Stimulated activated CD8-positive, alpha-beta memory T cell treated with anti-CD3 and anti-CD28 coated beads, Interleukin-4, amount 100 ng/mL, for 24 hours (primary cell): ENCODE data around the gene EXTL1.

Source experiments
- DNase-seq: peaks from one replicate; pipeline ENCODE4 v3.0.0-alpha.2; 2020; ENCODE audit warnings: low read depth

The EXTL1 gene

DNA sequence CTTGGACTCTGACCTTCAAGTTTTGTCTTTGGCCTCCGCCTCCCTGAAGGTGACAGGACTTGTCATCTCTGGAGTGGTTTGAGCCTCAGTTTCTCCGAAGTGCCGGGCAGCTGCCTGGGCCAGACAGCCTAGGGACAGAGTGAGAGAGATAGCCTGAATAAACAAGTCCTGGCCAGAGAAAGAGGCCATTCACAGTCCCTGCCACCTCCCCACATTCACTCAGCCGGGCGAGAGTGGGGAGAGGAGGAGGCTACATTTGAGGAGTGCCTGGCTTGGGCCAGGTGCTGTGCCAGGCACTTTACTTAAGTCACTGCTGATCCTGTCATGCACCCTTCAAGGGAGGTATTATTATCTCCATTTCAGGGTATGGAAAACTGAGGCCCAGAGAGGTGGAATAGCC, 3.5 kb downstream of the EXTL1 start:
- no peak for DNase-seq

DNA sequence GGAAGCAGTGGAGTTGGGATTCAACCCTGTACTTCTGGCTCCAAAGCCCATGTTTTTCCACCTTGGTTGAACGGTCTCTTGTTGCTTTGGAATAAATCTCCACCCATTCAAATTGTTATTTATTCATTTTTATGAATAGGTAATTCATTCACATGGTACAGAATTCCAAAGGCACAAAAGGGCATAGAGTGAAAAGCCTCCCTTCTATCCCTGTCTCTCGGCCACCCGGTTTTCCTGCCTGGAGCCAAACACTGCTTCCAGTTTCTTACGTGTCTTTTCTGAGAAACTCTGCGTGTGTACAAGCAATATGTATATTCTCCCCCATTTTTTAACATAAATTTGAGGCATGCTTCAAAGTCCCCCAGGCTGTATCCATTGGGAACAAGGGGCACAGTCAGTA, 3.9 kb downstream of the EXTL1 start:
- DNase-seq: no peak

- no peak for DNase-seq
Observed at GRCh38 chr1:26027716-26028489, 6.3 kb downstream of the EXTL1 start.

DNA sequence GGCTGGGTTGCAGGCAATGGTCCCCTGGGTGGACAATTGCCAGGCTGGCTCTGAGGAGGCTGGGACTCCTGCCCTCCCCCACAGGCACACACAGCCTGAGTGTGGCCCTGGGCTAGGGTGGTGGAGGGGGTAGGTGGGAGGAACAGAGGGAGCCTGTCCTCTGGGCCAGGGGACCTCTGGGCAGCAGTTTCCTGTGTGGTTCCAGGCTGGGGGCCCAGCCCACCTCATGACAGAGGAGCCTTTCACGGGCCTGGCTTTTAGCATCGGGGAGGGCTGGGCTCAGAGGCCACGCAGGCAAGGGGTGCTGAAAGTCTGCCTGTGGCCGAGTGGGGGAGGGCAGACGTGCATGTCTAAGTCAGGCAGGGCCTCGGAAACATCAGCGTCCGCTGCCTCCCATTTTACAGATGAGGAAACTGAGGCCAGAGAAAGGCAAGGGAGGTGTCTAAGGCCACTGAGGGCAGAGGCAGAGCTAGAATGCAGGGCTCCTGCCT, 7.0 kb downstream of the EXTL1 start:
- DNase-seq: no peak

DNA sequence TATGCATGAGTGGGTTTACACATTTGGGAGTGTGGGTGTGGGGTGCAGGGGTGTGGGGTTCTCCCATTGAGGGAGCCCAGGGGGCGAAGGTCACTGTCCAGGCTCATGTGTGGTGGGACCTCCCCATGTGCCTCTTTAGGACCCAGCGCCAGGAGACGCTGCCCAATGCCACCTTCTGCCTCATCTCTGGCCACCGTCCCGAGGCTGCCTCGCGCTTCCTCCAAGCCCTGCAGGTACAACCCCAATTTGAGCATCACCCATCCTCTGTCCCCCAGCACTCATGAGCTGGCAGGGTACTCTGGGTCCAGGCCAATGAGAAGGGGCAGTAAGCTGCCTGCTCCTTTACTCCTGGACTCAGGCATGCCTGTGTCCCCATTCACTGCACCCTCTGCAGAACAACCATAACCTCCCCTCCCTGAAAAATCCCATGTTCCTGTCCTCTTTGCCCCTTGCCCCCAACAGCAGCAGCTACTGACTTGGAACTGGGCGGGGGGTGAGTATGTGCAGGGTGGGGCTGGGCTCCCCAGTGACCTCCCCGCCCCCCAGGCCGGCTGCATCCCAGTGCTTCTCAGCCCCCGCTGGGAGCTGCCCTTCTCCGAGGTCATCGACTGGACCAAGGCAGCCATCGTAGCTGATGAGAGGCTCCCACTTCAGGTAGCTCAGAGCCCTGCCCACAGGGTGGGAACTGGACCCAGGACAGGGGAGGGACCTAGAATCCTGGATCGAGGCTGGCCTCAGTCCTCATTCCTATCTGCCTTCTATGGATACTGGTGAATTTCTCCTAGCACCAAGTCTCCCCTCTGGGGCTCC, 7.7 kb downstream of the EXTL1 start:
- no peak for DNase-seq

- DNase-seq: no peak
Observed at GRCh38 chr1:26029864-26030481, 8.4 kb downstream of the EXTL1 start.

GRCh38 chr1:26031196-26031595, 9.6 kb downstream of the EXTL1 start:
- no peak for DNase-seq

GRCh38 chr1:26031611-26032220, 10.1 kb downstream of the EXTL1 start:
- DNase-seq: no peak

- DNase-seq: no peak
Observed at GRCh38 chr1:26032656-26033357, 11.2 kb downstream of the EXTL1 start.

DNA sequence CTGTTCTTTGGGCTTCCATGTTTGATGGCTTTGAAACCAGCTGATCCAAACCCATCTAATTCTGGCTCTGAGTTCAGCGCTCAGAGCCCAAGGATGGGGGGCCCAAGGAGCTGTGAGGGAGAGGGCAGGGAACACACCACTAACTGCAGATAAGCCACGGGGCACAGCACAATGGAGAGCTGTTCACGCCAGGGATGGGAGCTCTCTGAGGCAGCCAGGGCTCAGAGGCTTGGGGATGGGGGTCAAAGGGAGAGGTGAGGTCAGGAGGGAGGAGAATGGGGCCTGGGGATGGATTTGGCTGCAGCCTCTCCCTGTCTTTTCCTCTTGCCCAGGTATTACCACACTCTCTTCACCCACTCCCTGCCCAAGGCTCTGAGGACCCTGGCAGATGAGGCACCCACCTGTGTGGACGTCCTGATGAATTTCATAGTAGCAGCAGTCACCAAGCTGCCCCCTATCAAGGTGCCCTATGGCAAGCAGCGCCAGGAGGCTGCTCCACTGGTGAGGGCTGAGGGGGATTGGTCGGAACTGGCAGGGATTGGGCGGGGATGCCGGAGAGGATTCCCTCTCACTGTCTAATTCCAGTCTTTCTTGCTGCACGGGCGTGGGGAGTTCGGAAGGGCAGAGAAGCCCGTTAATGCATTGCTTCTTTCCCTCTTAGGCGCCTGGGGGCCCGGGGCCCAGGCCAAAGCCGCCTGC, 13.1 kb downstream of the EXTL1 start:
- no peak for DNase-seq

DNA sequence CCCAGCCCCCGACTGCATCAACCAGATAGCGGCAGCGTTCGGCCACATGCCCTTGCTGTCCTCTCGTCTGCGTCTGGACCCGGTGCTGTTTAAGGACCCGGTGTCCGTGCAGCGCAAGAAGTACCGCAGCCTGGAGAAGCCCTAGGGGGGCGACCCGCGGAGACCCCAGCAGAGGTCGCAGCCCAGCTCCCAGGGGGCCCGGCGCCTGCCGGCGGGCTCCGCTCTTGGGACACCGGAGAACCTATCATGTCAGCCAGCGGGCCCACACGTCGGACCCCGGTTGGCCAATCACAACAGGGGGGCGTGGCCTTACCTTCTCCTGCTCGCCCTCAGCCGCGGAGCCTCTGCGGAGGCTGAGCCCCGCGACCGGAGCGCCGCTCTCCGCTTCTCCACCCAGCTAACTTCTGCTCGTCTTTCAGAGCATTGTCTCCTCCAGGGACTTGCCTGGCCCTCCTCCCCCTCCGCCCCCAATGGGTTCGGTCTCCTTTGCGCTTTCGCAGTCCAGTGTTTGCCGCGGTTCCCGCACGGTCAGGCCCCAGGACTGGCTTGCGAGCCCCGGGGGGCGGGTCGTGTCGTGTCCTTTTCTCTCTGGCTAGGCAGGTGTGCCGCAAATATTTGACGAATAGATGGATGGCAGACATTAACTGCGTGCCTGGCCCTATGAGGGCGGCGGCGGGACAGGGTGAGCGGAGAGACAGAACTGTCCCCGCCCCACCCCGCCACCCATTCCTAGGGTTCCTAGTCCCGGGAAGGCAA, 13.8 kb downstream of the EXTL1 start:
- DNase-seq: peak; percentile 88

DNA sequence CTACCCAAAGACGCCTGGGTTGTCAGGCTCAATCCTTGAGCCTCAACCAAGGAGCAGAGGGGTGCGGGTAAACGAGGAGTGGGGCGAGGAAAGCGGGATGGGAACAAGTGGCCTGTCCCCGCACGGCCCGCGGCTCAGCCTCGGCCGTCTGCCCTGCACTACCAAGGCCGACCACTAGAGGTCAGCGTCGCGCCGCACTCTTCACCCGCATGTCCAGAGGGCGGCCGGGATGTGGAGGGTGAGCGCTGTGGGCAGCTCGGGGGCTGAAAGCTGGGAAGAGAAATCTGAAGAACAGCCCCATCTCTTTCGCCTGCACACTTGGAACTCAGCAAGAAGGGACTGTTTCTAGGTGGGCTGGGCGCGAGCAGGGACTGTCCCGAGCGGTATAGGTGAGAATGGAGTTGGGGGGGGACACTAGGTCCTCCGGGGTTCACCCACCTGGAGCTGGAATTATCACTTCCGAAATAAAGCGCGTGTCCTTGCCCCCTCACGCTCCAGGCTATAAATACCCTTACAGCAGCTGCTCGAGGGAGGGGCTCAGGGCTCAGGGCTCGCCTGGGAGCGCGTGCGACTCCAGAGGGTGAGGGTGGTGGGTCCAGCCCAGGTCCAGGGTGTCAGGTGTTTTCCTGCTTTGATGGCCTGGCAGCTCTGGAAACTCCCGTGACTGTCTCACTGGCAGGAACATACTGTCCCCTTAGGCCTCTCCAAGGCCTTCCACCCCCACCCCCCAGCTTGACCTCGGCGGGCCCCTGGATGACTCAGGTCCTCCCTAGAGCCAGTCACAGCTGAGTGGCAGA, 14.6 kb downstream of the EXTL1 start:
- DNase-seq: peak; percentile 68

DNA sequence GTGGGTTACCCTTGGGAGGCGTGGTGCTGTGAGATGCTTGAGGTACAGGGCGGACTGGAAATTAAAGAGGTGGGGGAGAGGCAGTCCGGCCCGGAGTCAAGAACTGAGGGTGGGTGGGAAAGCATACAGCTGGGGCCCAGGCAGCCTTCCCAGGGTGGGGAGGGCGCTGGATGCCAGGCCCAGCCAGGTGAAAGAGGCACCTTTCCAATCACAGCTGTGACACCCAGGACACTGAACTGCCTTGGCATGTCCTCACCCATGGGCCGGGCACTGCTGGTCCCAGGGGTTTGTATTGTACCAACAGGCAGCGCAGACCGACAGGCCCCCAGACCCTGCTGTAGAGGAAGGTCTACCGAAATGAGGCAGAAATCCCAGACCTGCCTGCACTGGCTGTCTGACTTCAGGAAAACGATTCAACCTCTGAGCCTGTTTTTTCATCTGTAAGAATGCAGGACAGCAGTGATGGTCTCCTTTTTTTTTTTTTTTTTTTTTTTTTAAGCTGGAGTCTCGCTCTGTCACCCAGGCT, 15.2 kb downstream of the EXTL1 start:
- no peak for DNase-seq

DNA sequence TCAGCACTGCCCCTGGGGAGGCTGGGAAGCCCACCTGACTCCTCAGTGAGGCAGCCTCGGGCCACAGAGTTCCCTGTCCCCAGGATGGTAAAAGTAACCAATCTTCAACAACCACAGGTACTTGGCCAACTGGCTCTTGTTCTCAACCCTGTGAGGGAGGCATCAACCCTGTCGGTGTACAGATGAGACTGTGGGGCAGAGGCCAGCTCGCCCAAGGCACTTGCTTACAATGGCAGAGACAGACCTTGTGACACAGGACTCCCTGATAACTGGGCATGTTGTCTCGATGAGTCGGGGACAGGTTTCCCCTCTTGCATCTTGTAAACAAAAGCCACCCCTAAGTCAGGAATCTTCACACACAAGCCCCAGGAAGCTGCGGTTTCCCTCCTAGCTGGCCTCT, 16.3 kb downstream of the EXTL1 start:
- DNase-seq: no peak

- DNase-seq: no peak
Observed at GRCh38 chr1:26038477-26038876, 16.9 kb downstream of the EXTL1 start.

DNA sequence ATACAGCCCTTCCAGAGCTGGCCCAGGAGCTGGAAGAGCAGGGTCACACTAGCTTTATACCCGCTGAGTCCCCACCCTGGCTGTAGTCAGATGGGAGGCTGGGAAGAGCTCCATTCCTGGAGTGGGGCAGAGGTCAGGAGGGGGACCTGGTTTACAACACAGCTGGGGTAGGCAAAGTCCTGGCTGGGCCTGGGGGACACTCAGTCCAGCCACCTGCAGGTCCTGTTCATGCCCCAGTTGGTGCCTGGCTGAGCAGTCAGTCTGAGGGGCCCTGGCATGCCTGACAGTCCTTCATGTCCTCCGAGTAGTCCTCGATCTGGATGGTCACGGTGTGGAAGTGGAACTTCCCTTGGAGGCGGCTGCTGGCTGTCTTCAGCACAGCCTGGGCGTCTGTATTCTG, 17.3 kb downstream of the EXTL1 start:
- no peak for DNase-seq

DNA sequence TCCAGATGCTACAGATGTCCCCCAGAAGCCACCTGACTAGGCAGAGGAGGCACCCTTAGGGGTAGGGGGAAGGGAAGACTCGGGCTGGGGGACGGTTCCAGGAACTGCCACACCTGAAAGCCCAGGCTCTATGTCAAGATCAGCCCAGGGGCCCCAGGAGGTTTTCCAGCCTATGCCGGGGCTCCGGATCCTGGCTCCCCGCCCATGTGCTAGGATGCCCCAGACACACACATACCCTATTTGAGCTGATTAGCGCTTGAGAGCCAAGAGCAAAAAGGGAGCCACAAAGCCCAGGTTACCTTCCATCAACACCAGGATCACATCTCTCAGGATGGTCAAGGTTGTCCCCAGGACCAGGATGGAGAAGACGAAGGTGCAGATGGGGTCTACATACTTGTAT, 19.8 kb downstream of the EXTL1 start:
- no peak for DNase-seq

DNA sequence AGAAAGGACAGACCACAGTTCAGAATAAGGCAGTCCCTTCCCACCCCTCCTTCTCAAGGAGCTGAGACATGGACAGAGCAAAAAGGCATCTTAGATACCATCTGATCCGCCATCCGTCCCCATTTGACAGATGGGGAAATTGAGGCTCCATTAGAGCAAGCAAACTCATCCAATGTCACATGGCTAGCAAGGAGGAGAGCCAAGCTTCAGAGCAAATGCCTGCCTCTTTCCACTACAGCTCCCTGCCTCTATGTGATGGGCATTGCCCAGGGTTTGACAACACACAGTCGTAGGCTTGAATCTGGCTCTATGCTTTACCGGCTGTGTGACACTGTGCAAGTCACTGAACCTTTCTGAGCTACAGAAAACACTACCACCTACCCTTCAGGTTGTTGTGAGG, 20.4 kb downstream of the EXTL1 start:
- no peak for DNase-seq

DNA sequence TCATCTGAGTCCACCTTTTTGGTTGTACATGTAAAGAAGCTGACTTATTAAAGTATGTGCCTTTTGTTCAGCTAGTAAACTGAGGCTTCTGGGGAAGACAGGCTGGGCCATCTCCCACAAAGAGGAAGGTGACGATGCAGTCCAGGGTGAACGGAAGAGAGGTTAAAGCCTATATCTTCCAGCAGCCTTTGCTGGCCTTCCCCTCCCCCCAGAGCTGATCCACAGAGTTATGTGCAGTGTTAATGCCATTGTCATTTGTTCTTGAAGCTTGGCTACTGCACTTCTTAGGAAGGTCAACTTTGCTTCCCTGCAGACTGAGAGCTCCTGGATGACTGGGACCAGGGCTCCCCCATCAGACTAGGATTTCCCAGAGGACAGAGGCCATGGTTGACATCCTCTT, 22.2 kb downstream of the EXTL1 start:
- DNase-seq: no peak
